Stimulated activated CD4-positive, alpha-beta T cell treated with anti-CD3 and anti-CD28 coated beads, Interleukin-1b, Interleukin-23, amount 100 ng/mL, for 48 hours (primary cell): ENCODE measurements around the gene CD99L2.
"Not testable (repeated sequence)": the region's sequence is repeated elsewhere in the genome, so short reads cannot be mapped to it uniquely, and the experiment has no call there.

Experiments
- DNase-seq: peaks from one replicate; pipeline ENCODE4 v3.0.0-alpha.2; 2020

The CD99L2 gene

GRCh38 chrX:150849996-150850720 lies 48.3 kb downstream of the CD99L2 start:
- no peak for DNase-seq

GRCh38 chrX:150849486-150849885 lies 49.0 kb downstream of the CD99L2 start:
- DNase-seq: no peak

- DNase-seq: no peak
Measured at GRCh38 chrX:150848914-150849365, 49.5 kb downstream of the CD99L2 start.

GRCh38 chrX:150847088-150847487 lies 51.4 kb downstream of the CD99L2 start:
- DNase-seq: no peak

- DNase-seq: no peak
Measured at GRCh38 chrX:150846130-150846529, 52.3 kb downstream of the CD99L2 start.

- DNase-seq: no peak
Measured at GRCh38 chrX:150845091-150845490, 53.4 kb downstream of the CD99L2 start.

GRCh38 chrX:150844016-150844415 lies 54.5 kb downstream of the CD99L2 start:
- no peak for DNase-seq

- no peak for DNase-seq
Measured at GRCh38 chrX:150842198-150842685, 56.2 kb downstream of the CD99L2 start.

- no peak for DNase-seq
Measured at GRCh38 chrX:150841456-150842197, 56.8 kb downstream of the CD99L2 start.

GRCh38 chrX:150837845-150838244 lies 60.6 kb downstream of the CD99L2 start:
- DNase-seq: no peak

- no peak for DNase-seq
Measured at GRCh38 chrX:150834695-150835094, 63.8 kb downstream of the CD99L2 start.

- no peak for DNase-seq
Measured at GRCh38 chrX:150833454-150834056, 64.9 kb downstream of the CD99L2 start.

GRCh38 chrX:150831863-150832262 lies 66.6 kb downstream of the CD99L2 start:
- DNase-seq: no peak

- DNase-seq: no peak
Measured at GRCh38 chrX:150828785-150829184, 69.7 kb downstream of the CD99L2 start.

- DNase-seq: not testable (repeated sequence)
Measured at GRCh38 chrX:150824352-150824751, 74.1 kb downstream of the CD99L2 start.

- DNase-seq: not testable (repeated sequence)
Measured at GRCh38 chrX:150823826-150824225, 74.6 kb downstream of the CD99L2 start.

GRCh38 chrX:150821971-150822370 lies 76.5 kb downstream of the CD99L2 start:
- DNase-seq: no peak

- no peak for DNase-seq
Measured at GRCh38 chrX:150813922-150814321, 84.5 kb downstream of the CD99L2 start.

GRCh38 chrX:150806827-150807226 lies 91.6 kb downstream of the CD99L2 start:
- no peak for DNase-seq

GRCh38 chrX:150805736-150806135 lies 92.7 kb downstream of the CD99L2 start:
- no peak for DNase-seq

- no peak for DNase-seq
Measured at GRCh38 chrX:150792949-150793527, 105.4 kb downstream of the CD99L2 start.

GRCh38 chrX:150790021-150790420 lies 108.4 kb downstream of the CD99L2 start:
- DNase-seq: no peak

GRCh38 chrX:150781677-150782076 lies 116.8 kb downstream of the CD99L2 start:
- no peak for DNase-seq
